ENCODE measurements around the gene GSTA1.
"Not testable (repeated sequence)": the region's sequence is repeated elsewhere in the genome, so short reads cannot be mapped to it uniquely, and the experiment has no call there.

Gene GSTA1

GRCh38 chr6:52790861-52791260, 12.8 kb downstream of the GSTA1 start:
- DNase-seq (ENCODE audit: extremely low spot score), result no peak
- CTCF ChIA-PET, result no interaction called here
- TF ChIP-seq, protein P1, sequence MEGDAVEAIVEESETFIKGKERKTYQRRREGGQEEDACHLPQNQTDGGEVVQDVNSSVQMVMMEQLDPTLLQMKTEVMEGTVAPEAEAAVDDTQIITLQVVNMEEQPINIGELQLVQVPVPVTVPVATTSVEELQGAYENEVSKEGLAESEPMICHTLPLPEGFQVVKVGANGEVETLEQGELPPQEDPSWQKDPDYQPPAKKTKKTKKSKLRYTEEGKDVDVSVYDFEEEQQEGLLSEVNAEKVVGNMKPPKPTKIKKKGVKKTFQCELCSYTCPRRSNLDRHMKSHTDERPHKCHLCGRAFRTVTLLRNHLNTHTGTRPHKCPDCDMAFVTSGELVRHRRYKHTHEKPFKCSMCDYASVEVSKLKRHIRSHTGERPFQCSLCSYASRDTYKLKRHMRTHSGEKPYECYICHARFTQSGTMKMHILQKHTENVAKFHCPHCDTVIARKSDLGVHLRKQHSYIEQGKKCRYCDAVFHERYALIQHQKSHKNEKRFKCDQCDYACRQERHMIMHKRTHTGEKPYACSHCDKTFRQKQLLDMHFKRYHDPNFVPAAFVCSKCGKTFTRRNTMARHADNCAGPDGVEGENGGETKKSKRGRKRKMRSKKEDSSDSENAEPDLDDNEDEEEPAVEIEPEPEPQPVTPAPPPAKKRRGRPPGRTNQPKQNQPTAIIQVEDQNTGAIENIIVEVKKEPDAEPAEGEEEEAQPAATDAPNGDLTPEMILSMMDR (IDR thresholded peaks at IDR 0.05; ENCODE audit: control extremely low read depth, extremely low read depth, low read depth, missing control alignments), result no peak
- POLR2A ChIA-PET, result no interaction called here

GRCh38 chr6:52789658-52790057, 14.0 kb downstream of the GSTA1 start:
- CTCF ChIA-PET; DNase-seq (ENCODE audit: extremely low spot score); POLR2A ChIA-PET: not testable (repeated sequence)

- no peak for DNase-seq (ENCODE audit: extremely low spot score)
Observed at GRCh38 chr6:52788478-52788877, 15.1 kb downstream of the GSTA1 start.

GRCh38 chr6:52787917-52788316, 15.7 kb downstream of the GSTA1 start:
- TF ChIP-seq, protein P1 (IDR thresholded peaks at IDR 0.05; ENCODE audit: control extremely low read depth, extremely low read depth, low read depth, missing control alignments), result no peak
- ChIA-PET POLR2A (no interaction called here), CTCF (no interaction called here)
- no peak for DNase-seq (ENCODE audit: extremely low spot score)

More at GRCh38 chr6:52788478-52788877, 15.1 kb downstream of the GSTA1 start:
- ChIA-PET CTCF (no interaction called here), POLR2A (no interaction called here)
- TF ChIP-seq, protein P1 (IDR thresholded peaks at IDR 0.05; ENCODE audit: control extremely low read depth, extremely low read depth, low read depth, missing control alignments), result no peak

DNA sequence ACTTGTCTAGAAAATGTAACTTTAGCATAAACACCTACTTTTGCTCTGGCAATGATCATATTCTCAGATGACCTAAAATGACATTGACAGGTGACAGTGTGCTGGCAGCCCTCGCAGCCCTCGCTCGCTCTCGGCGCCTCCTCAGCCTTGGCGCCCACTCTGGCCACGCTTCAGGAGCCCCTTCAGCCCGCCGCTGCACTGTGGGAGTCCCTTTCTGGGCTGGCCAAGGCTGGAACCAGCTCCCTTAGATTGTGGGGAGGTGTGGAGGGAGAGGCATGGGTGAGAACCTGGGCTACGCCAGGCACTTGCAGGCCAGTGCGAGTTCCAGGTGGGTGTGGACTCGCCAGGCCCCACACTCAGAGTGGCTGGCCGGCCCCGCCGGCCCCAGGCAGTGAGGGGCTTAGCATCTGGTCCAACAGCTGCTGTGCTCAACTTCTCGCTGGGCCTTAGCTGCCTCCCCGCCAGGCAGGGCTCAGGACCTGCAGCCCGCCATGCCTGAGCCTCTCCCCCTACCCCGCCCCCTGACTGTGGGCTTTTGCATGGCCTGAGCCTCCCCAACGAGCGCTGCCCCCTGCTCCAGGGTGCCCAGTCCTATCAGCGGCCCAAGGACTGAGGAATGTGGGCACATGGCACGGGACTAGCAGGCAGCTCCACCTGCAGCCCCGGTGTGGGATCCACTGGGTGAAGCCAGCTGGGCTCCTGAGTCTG, 17.2 kb downstream of the GSTA1 start:
- ChIA-PET POLR2A (no interaction called here), CTCF (no interaction called here)
- TF ChIP-seq, protein P1 (IDR thresholded peaks at IDR 0.05; ENCODE audit: control extremely low read depth, extremely low read depth, low read depth, missing control alignments), result no peak
- no peak for DNase-seq (ENCODE audit: extremely low spot score)

DNA sequence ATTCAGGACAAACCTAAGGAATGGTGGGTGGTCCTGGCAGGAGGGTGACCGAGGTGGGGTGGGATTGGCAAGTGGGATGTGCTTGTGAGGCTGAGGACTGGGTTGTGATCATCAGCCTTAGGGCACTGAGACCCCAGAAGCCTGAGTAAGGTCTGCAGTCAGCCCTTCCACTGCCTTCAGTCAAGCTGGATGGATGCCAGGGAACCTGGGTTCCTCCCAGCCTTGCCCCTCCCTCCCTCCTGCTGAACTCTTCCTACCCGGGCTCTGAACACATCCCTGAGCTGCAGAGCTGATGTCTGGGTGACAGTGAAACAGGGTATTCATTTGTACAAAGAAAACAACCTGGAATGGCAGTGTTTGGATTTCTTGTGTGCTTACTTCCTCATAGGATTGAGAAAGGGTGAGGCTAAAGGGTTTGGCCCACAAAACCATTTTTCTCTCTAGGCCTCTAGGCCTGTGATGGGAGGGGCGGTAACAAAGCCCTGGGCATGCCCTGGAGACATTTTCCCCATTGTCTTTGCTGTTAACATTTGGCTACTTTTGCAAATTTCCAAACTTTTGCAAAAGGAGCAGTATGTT, 20.8 kb downstream of the GSTA1 start:
- POLR2A ChIA-PET; CTCF ChIA-PET; DNase-seq (ENCODE audit: extremely low spot score): not testable (repeated sequence)

GRCh38 chr6:52782209-52782608, 21.4 kb downstream of the GSTA1 start:
- CTCF ChIA-PET; POLR2A ChIA-PET; DNase-seq (ENCODE audit: extremely low spot score): not testable (repeated sequence)

DNA sequence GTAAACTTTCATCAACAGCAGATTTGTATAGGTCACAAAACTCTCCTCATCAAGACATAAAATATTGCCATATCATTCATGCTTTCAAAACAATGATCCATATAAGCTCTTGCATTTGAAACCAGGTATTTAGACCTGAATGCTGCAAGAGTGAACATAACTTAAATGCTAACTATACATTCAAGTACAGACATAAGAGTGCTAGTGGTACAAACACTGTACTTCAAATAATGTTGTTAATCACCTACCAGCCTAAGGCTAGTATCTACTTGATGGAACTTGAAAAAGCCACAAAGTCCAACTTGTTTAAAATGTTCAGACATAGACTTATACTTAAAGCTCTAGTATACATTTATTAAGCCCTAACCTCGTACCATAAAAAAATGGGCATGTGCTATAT, 24.4 kb downstream of the GSTA1 start:
- ChIA-PET CTCF (no interaction called here), POLR2A (no interaction called here)
- TF ChIP-seq, protein P1 (IDR thresholded peaks at IDR 0.05; ENCODE audit: control extremely low read depth, extremely low read depth, low read depth, missing control alignments), result no peak
- DNase-seq (ENCODE audit: extremely low spot score), result no peak

DNA sequence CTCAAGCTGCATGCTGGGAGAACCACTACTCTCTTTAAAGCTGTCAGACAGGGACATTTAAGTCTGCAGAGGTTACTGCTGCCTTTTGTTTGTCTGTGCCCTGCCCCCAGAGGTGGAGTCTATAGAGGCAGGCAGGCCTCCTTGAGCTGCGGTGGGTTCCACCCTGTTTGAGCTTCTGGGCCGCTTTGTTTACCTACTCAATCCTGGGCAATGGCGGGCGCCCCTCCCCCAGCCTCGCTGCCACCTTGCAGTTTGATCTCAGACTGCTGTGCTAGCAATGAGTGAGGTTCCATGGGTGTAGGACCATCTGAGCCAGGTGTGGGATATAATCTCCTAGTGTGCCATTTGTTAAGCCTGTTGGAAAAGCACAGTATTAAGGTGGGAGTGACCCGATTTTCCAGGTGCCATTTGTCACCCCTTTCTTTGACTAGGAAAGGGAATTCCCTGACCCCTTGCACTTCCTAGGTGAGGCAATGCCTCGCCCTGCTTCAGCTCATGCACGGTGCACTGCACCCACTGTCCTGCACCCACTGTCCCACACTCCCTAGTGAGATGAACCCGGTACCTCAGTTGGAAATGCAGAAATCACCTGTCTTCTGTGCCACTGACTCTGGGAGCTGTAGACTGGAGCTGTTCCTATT, 26.8 kb downstream of the GSTA1 start:
- DNase-seq (ENCODE audit: extremely low spot score); POLR2A ChIA-PET; CTCF ChIA-PET: not testable (repeated sequence)

- POLR2A ChIA-PET; DNase-seq (ENCODE audit: extremely low spot score); CTCF ChIA-PET: not testable (repeated sequence)
Observed at GRCh38 chr6:52769399-52769798, 34.2 kb downstream of the GSTA1 start.

GRCh38 chr6:52767658-52768057, 36.0 kb downstream of the GSTA1 start:
- POLR2A ChIA-PET; DNase-seq (ENCODE audit: extremely low spot score); CTCF ChIA-PET: not testable (repeated sequence)

- CTCF ChIA-PET; DNase-seq (ENCODE audit: extremely low spot score); POLR2A ChIA-PET: not testable (repeated sequence)
Observed at GRCh38 chr6:52763322-52763916, 40.2 kb downstream of the GSTA1 start, which contains the start of gene GSTA2. TSS of gene GSTA2 (minus strand) at chr6:52763475. CDS start at chr6:52757947, 5,528 bp downstream.

Data from GM10248 (cell line).